GM23248 (cell line): ENCODE results near the gene STK33.

ENCODE experiments used
- EZH2 ChIP-seq: fragments of 200-600 bp; sonication (generic); IDR thresholded peaks from 2 replicates; pipeline ENCODE4 v1.6.1; 2018; ENCODE audit warnings: antibody characterized with exemption, mild to moderate bottlenecking; ENCODE audit not compliant: insufficient read depth, poor library complexity, severe bottlenecking
- EZH2phosphoT487 ChIP-seq: fragments of 200-600 bp; sonication (generic); IDR thresholded peaks from 2 replicates; pipeline ENCODE4 v1.6.1; 2018; ENCODE audit warnings: antibody characterized with exemption, moderate library complexity, mild to moderate bottlenecking, low read depth; ENCODE audit not compliant: insufficient read depth

DNA sequence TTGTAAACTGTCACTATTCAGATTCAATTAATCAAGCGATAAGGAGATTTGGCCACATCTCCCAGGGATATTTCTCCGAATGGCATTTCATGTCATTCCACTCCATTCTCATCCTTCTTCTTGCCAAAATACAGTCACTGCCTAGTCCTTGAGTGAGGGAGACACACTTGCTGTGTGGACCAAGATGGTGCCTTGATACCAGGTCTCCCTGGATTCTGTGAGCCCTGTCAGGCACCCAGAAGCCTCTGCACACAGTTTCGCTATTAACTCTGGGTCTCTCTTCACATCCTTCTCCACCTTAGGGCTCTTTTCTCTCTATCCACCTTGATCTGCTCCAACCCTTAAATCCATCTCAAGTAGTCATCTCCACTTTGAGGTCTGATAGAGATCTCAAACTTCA is 210.4 kb downstream of the STK33 start:
- no peak for TF ChIP-seq EZH2
- no peak for TF ChIP-seq EZH2phosphoT487
